ENCODE results near the gene PLEKHB1. TPM values are rescaled to one million over a fixed set of nuclear protein-coding genes. Genes with fewer than 3 reads are reported as not detected.
"Not testable (repeated sequence)": the region's sequence is repeated elsewhere in the genome, so short reads cannot be mapped to it uniquely, and the experiment has no call there.

PLEKHB1 gene
- total RNA-seq, 1 experiment from 2014 or later, result 0.15 TPM

- no peak for DNase-seq (ENCODE audit: extremely low read depth, low read depth)
Measured at GRCh38 chr11:73667891-73668290, 21.5 kb downstream of the PLEKHB1 start.

GRCh38 chr11:73670808-73671207 lies 24.4 kb downstream of the PLEKHB1 start:
- DNase-seq (ENCODE audit: extremely low read depth, low read depth), result no peak

- no peak for DNase-seq (ENCODE audit: extremely low read depth, low read depth)
Measured at GRCh38 chr11:73671701-73672100, 25.3 kb downstream of the PLEKHB1 start.

- DNase-seq (ENCODE audit: extremely low read depth, low read depth), result not testable (repeated sequence)
Measured at GRCh38 chr11:73676552-73676951, 30.2 kb downstream of the PLEKHB1 start.

GRCh38 chr11:73680687-73681086 lies 34.3 kb downstream of the PLEKHB1 start:
- no peak for DNase-seq (ENCODE audit: extremely low read depth, low read depth)

- no peak for DNase-seq (ENCODE audit: extremely low read depth, low read depth)
Measured at GRCh38 chr11:73693899-73694525, 47.6 kb downstream of the PLEKHB1 start.

GRCh38 chr11:73705053-73705452 lies 58.7 kb downstream of the PLEKHB1 start:
- DNase-seq (ENCODE audit: extremely low read depth, low read depth), result no peak

GRCh38 chr11:73710964-73711363 lies 64.6 kb downstream of the PLEKHB1 start:
- no peak for DNase-seq (ENCODE audit: extremely low read depth, low read depth)

Other genes starting within 250 kb of the PLEKHB1 start
- gene FAM168A, start 48.5 kb upstream of the PLEKHB1 start, total RNA-seq (2014; rRNA removed; shearing (Covaris generic)), result 5.0 and 5.3 TPM in 2 replicates
- 53.3 and 60.6 TPM in 2 replicates for gene RAB6A, start 114.5 kb downstream of the PLEKHB1 start, total RNA-seq (2014; rRNA removed; shearing (Covaris generic))
- 49.7 and 53.5 TPM in 2 replicates for gene MRPL48, start 141.3 kb downstream of the PLEKHB1 start, total RNA-seq (2014; rRNA removed; shearing (Covaris generic))
- 60.3 and 63.3 TPM in 2 replicates for gene COA4, start 230.3 kb downstream of the PLEKHB1 start, total RNA-seq (2014; rRNA removed; shearing (Covaris generic))
- gene PAAF1, start 230.4 kb downstream of the PLEKHB1 start, total RNA-seq (2014; rRNA removed; shearing (Covaris generic)), result 8.2 and 8.6 TPM in 2 replicates

Data from NCI-H460 (cell line).